ENCODE results near the gene TAS1R3.

DNA sequence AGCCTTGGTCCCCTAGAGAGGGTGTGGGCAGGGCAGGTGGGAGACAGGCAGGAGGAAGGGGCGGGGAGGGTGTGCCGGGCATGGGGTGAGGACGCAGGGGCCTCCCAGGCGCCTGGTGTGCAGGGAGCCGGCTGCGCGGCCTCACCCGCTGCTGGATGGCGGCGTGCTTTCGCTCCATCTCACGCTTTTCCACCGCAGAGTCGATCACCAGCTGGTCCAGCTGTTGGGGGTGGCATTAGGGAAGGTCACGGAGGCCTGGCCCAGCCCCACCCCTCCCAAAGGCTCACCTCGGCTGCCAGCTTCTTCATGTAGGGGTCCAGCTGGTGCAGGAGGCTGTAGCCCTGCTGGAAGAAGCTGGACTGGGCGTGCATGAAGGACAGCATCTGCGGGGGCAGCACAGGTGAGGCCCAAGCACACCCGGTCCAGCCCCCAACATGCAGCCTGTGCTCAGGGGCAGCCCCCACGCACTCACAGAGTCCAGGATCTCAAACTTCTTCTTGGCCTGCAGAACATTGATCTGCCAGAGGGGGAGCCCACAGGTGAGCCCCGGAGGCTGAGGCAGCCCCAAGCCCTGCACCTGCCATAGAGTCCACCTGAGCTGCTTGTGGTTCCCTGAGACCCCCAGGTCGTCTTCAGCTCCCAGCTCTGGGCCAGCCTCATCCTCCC, 31.3 kb upstream of the TAS1R3 start:
- TF ChIP-seq, protein P1, sequence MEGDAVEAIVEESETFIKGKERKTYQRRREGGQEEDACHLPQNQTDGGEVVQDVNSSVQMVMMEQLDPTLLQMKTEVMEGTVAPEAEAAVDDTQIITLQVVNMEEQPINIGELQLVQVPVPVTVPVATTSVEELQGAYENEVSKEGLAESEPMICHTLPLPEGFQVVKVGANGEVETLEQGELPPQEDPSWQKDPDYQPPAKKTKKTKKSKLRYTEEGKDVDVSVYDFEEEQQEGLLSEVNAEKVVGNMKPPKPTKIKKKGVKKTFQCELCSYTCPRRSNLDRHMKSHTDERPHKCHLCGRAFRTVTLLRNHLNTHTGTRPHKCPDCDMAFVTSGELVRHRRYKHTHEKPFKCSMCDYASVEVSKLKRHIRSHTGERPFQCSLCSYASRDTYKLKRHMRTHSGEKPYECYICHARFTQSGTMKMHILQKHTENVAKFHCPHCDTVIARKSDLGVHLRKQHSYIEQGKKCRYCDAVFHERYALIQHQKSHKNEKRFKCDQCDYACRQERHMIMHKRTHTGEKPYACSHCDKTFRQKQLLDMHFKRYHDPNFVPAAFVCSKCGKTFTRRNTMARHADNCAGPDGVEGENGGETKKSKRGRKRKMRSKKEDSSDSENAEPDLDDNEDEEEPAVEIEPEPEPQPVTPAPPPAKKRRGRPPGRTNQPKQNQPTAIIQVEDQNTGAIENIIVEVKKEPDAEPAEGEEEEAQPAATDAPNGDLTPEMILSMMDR (IDR thresholded peaks at IDR 0.05; ENCODE audit: low read depth, low read length) = peak; percentile 33
- TF ChIP-seq EZH2phosphoT487 (IDR thresholded peaks at IDR 0.05; ENCODE audit: low read depth) = no peak

Data from OCI-LY3 (cell line).